GM18526 (cell line): ENCODE data around the gene NRCAM.

ENCODE experiments used
- POLR2A ChIP-seq: IDR thresholded peaks from 3 replicates; pipeline ENCODE4 v1.6.1; 2011; ENCODE audit not compliant: insufficient read length; ENCODE audit errors: extremely low read depth

NRCAM gene

DNA sequence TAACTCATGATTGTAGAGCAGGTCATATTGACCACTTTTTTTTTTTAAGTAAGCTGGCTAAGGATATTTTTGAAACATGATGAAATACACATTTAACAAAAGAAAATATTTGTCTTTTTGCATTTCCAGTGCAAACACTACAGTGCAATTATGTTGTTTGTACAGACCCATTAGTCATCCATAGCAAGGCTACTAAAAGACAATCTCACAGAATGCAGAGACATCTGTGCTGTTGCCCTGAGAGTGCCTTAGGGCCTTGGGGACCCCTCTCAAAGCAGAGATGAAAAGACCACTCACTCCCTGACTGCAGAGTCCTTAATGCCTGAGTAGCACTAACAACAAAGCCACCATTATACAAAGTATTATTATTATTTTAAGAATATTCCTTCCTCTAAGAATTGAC lies 104.5 kb downstream of the NRCAM start:
- TF ChIP-seq POLR2A = no peak

DNA sequence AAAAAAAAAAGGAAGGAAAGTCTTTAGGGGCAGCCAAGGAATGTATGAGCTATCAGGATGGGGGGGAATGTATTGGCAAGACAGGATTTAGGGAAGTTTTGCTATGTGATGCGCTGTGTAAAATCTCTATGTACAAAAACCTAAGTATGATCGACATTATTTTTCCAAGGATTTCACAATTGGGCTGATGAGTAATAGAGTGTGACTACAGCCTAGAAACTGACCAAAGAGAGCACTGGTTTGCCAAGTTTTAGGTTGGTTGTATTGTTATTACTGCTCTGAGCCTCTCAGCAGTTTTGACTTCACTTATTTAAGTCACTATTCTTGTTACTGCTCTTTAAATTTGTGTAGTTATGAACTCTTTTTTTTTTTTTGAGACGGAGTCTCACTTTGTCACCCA lies 107.3 kb downstream of the NRCAM start:
- TF ChIP-seq POLR2A = no peak

DNA sequence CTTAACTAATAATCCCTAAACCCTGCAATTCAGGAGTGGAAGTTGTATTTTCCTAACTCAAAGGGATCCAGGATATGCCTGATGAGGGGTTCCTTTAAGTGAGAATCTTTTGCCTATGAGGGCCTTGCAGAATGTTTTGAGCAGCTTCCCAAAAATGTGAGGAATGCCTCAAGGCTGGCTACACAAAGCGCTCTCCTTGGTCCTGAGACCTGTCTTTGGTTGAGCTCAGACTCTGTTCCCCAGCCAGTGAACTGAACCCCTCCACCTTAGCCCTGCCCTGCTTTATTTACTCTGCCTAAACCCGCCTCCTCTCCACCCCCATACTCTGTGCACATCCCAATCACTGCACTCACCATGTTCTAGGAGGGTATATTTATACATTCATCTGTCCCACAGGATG lies 108.6 kb downstream of the NRCAM start:
- no peak for TF ChIP-seq POLR2A

- no peak for TF ChIP-seq POLR2A
These were observed 110.4 kb downstream of the NRCAM start for GRCh38 chr7:108345710-108346336.

- no peak for TF ChIP-seq POLR2A
These were observed 115.3 kb downstream of the NRCAM start for GRCh38 chr7:108340856-108341411.

DNA sequence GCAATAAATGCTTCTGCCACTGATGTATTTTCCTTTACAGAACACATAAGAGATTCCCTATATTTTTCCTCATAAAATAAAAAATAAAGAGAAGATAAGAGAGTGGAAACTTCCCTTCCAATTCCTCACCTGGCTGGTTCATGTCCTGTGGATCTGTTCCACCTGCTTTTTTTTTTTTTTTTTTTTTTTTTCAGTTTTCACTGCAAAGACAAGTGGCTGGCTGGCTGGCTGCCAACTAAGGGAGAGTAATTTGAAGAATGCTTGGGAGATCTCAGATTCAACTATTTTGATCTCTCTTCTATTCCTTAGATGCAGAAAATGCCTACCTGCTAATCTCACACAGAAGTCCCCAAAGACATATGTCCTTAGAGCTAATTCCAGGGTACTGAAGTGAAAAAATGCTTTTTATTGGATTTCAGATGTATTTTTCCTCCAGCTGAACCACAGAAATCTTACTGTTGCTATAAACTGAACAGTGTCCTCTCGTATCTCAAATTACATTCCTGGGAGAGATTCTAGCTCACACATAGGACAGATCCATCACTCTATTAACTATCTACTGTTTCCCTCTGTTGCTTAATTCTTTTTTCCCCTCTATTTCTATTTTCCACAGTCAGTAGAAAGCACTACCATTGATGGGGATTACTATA lies 120.8 kb downstream of the NRCAM start:
- TF ChIP-seq POLR2A = no peak

DNA sequence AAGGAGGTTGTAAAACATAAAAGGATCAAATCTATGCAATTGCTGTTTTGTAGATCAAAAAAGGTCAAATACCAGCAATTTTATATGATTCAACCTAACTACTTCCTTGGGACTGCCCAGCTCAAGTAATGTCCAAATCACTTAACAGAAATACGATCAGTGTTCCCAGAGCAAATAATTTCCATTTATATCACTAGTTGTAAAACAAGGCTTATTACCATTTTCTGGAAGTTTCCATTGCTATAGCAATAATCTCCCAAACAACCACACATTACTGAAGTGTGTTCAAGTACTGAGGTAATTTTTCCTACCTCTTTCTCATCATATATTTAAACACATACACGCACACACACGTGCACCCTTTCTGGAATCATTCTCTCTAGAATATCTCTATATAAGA lies 123.3 kb downstream of the NRCAM start:
- no peak for TF ChIP-seq POLR2A

- TF ChIP-seq POLR2A = no peak
These were observed 124.3 kb downstream of the NRCAM start for GRCh38 chr7:108331971-108332370.

GRCh38 chr7:108330227-108330626 lies 126.0 kb downstream of the NRCAM start:
- no peak for TF ChIP-seq POLR2A

DNA sequence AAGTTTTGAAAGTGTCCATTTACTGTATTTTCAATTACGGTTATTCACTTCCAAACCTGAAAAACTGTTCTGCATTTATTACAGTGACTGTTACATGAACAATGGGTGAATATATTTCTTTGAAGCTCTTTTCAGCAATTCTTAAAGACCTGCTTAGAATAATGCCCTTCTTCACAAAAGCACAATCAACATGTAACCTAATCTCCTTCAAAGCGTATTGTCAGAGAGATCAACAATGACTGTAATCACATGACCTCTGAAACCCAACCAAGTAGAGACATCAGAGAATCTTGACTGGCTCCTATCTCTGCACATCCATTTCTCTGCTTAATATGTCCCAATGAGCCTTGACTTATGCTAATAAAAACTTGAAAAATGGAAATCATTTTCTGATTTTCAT lies 126.7 kb downstream of the NRCAM start:
- no peak for TF ChIP-seq POLR2A

- no peak for TF ChIP-seq POLR2A
These were observed 128.0 kb downstream of the NRCAM start for GRCh38 chr7:108328174-108328651.

GRCh38 chr7:108327353-108327752 lies 128.9 kb downstream of the NRCAM start:
- no peak for TF ChIP-seq POLR2A

- TF ChIP-seq POLR2A = no peak
These were observed 129.3 kb downstream of the NRCAM start for GRCh38 chr7:108326938-108327337.

GRCh38 chr7:108324053-108325038 lies 131.9 kb downstream of the NRCAM start:
- no peak for TF ChIP-seq POLR2A

GRCh38 chr7:108322925-108323832 lies 133.1 kb downstream of the NRCAM start:
- TF ChIP-seq POLR2A = no peak

GRCh38 chr7:108322046-108322445 lies 134.2 kb downstream of the NRCAM start:
- no peak for TF ChIP-seq POLR2A
